GM21526 (cell line): Measurements from ENCODE around the gene ATXN1.

Experiments
- ATAC-seq: cut with Tn5 transposase; IDR thresholded peaks from one replicate; pipeline ENCODE4 v1.9.1; 2021; ENCODE audit warnings: moderate library complexity; ENCODE audit not compliant: unreplicated experiment, low FRiP score

Gene ATXN1

GRCh38 chr6:16783952-16784565, 22.8 kb upstream of the ATXN1 start:
- no peak for ATAC-seq

DNA sequence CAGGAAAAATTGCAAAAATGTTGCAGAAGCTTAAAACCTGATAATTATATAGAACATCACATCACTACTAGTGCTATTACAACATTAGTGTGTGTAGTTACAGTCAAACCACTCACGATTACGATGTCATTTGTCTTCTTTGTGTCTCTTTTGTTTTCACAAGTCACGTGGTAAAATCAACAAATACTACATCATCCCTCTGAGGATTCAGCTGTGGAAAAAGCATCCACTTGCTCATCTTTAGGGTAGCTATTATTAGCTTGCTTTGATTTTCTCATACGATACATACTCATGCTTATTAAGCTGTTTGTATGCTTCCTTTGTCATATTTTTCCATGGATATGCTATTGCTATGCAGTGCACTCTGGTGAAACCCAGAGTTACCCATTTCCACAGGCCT, 22.2 kb upstream of the ATXN1 start:
- ATAC-seq, result no peak

DNA sequence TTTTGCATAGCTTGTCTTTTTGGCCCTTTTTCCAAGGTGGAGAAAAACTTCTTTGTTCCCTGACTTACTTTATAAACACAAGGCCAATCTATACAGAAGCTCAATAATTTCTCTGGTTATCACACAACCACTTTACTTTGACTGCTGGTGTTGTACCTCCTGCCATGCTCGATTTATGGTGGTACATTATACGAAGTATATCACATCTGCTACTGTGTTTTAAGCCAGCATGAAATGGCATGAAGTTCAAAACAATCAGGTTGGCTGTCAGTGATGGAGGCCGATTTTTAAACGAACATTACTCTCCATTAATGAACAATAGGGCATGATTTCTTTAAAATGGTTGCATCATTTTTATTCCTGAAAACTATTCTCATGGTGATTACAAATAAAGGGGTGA, 21.0 kb upstream of the ATXN1 start:
- ATAC-seq, result no peak

DNA sequence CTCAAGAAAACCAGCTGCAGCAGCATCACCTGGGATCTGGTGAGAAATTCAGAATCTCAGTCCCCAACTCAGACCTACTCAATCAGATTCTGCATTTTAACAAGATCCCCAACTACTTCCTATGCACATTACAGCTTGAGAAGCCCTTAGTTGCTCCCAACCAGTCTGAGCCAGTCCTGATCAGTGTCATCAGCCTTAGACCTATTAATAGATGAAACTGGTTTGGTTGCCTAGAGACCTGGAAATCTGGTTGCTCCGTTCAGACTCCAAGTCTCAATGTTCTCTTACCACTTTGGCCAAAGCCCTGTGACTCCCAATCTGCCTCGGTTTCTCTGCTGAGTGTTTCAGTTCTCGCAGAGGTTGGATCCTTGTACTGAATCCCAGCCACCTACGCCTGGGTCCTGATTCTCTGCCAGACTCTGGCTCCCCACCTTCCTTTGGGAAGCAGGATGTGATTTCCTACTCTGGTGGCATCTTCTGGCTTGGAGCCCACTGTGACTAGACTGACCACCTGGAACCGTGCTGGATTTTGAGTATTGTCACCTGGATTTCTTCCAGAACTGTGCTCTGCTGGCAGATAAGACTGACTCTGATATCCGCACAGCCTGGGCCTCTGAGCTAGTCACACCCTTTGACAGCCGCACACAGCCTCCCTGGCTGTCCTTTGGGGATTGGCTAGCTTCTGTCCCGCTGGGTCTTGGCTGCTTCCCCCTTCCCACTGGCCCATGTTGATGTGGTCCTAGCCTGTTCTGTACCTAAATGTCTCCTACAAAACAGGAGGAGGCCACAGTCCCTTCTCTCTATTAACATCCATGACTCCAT, 20.3 kb upstream of the ATXN1 start:
- ATAC-seq, result no peak

- no peak for ATAC-seq
Observed at GRCh38 chr6:16778521-16778920, 17.3 kb upstream of the ATXN1 start.

DNA sequence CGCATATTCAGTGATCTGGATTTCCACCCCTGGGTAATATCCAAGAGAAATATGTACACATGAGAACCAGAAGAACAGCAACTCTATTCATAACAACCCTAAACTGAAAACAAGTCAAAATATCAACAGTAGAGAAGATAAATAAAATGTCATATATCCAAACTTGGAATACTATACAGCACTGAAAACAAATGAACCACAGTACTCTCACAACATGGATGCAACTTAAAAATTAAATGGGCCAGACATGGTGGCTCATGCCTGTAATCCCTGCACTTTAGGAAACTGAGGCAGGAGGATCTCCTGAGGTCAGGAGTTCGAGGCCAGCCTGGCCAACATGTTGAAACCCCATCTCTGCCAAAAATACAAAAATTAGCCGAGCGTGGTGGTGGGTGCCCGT, 16.5 kb upstream of the ATXN1 start:
- no peak for ATAC-seq

- ATAC-seq, result no peak
Observed at GRCh38 chr6:16776394-16777017, 15.2 kb upstream of the ATXN1 start.

GRCh38 chr6:16774437-16774836, 13.2 kb upstream of the ATXN1 start:
- no peak for ATAC-seq

DNA sequence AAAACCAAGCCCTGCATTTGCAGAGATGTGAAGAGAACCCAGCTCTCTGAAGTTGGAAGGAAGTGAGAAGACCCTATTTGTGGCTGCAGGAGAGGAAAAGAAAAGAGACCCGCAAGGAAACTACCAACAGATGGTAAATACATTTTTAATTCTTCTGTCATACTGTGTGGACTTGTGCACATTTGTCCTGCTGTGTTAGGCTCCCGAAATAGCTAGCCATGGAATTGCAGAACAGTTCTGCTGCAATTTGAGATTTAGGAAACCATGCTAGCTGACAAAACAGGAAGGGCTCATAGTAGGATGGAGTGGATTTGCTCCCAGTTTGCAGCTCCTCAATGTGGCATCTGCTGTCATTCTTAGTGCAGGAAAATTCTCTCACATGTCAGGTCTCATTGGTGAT, 12.1 kb upstream of the ATXN1 start:
- no peak for ATAC-seq

DNA sequence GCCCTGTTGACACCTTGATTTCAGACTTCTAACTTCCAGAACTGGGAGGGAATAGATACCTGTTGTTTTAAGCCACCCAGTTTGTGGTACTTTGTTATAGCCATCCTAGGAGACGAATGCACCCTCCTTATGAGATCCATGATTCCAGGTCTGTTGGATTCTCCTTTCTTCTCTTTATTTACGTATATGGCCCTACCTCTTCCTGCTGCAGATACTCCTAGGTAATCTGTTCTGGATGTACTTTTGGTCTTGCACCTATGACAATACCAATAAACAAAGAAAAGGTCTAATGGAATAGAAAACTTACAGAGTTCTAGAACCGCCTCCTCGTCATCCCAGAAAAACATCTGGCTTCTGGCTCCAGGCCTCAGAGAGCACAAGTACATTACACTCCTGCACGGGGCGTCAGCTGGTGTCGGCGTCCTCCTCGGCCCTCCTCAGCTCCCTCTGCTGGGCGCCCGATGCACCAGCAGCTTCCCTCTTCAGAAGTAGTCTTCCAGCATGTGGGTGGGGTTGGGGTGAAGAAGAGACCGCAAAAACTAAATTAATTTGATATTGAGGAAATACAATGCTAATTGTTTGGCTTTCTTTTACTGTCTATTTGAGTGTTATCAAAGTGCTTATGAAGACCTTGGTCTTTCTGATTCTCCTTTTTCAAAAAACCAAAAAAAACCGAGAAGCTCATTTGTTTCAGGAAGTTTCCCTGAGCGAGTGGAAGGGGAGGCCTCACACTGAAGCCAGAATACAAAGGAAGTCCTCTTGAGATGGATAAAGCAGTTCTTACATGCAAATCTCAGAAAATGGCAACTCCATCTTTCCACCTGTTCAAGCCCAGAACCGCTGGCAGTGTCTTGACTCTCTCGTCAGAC, 9.7 kb upstream of the ATXN1 start:
- ATAC-seq, result peak; percentile 89

GRCh38 chr6:16769986-16770376, 8.7 kb upstream of the ATXN1 start:
- no peak for ATAC-seq

- ATAC-seq, result no peak
Observed at GRCh38 chr6:16769131-16769985, 8.1 kb upstream of the ATXN1 start.

GRCh38 chr6:16768477-16768830, 7.2 kb upstream of the ATXN1 start:
- no peak for ATAC-seq

DNA sequence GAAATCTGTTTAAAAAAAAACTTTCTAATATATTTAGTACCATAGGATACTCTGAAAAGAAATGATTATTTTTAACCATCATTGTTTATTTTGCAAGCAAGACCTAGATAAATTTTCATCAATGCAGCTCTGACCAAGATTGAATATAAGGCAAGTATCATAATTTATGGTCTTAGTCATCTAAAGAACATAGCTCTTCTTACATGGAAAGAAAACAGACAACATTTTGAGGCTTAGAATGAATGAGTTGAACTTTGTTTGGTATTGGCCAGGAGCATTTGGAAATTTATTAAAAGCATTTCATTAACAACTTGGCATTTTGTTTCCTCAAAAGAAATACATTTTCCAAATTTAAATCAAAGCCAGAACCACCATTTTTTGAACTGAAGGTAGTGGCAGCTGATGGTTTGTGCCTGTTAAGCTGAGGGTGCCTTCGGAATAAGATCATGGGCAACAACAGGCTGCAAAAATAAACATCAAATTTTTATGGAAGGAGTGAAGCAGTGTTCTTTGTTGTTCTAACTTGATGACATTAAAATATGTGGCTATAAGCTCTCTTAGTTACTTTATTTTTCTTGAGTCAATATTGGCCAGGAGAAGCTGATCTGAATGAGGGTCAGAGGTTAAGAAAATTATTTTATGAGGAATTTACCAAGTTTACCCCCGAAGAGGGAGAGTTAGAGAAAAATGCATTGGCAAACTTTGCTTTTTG, 6.7 kb upstream of the ATXN1 start:
- ATAC-seq, result no peak

DNA sequence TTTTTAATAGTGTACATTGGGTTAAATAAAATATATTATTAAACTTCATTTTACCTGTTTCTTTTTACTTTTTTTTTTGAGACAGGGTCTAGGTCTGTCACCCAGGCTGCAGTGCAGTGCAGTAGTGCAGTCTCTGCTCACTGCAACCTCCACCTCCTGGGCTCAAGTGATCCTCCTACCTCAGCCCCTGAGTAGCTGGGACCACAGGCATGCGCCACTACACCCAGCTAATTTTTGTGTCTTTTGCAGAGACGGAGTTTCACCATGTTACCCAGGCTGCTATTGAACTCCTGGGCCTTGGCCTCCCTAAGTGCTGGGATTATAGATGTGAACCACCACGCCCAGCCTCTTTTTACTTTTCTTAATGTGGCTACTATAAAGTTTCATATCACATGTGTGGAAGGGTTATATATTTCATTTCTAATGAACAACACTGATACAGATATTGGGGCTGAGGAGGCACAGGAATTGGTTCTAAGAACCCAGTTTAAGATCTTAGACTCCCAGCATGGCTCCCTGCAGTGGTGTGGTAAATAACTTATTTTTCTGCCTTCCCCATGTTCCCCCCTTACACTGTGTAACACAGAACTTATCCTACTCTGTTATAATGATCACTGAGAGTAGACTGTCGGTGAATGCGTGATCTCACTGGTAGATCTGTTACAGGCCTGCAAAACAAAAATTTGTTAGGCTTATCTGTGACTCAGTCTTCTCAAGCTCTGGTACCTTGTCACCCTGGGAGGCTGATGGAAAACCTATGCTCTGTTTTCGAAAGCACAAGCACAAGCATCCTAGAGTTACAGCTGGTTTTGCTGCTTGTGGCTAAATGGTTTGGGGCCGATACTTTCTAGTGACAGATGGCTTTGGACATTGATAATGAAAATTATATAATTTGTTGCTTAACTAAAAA, 5.8 kb upstream of the ATXN1 start:
- no peak for ATAC-seq

DNA sequence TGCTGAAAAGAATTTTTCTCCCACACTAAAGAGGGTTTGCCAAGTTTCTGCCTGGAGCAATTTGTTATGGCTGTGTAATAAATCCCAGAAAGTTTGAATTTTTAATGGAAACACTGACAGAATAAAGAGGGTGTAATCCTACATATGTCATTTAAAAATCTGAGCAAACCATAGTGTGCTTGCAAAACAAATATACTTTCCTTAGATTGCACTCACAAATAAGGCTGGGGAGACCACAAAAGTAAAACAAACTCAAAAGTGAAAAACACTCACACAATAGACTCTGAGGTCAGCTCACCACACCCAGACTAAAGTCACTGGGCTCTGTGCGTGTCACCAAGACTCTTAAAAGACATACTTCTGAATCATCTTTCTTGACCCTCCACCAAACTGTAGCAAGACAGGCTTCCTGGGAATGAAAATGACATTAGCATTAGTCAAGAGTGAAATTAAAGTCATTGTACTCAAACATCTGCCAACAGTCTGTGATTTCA, 4.8 kb upstream of the ATXN1 start:
- ATAC-seq, result no peak

DNA sequence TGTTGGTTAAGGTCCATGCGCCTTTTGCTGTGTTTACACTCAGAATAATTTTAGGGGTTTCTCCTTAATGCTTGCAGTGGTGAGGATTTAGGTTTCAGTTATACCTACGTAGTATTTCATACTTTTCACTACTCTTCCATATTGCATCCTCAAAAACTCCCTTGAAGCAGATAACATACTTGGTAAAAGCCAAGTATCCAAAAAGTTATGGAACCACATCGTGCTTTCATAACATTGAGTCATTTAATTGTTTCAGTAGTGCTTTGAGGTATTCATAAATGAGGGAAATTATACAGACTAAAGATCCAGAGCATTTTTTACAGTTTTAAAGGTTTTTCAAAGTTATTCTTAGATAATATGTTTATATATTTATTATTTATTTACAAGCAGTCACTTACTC, 4.0 kb upstream of the ATXN1 start:
- no peak for ATAC-seq

- no peak for ATAC-seq
Observed at GRCh38 chr6:16764188-16764950, 3.1 kb upstream of the ATXN1 start.
